ENCODE results near the gene IL5RA.

Gene IL5RA

DNA sequence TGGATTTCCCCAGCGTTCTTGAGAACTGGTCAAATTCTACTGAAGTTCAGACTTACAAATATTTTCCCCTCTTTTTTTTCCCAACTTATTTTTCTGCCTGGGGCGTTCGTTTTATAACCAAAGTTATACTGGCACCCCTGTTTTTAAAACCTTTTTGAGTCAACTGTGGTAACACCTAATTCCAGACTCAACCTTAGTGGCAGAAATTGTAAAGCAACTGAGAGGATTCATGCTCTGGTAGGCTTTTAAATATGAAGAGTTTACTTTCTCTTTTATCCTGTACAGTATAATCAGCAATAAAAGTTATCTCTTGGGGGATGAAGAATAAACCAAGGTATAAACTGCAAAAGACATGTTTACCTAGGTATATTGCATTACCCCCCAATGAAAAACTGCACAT lies 2.3 kb downstream of the IL5RA start:
- Histone ChIP-seq H3K36me3 (ENCODE audit: control insufficient read depth, insufficient read depth, low read length) (no peaks in the 10 kb centered on the region), H3K27ac (ENCODE audit: insufficient read depth, low read depth, low read length, poor library complexity, severe bottlenecking) (no peak overlapping the region), H3K27me3 (ENCODE audit: control insufficient read depth, insufficient read depth, low read length, poor library complexity, severe bottlenecking) (no peaks in the 10 kb centered on the region), H3K4me1 (ENCODE audit: control insufficient read depth, insufficient read depth, low read length) (no peaks in the 10 kb centered on the region), H3K4me3 (ENCODE audit: insufficient read depth, low read depth, low read length) (no peak overlapping the region), H3K9me3 (ENCODE audit: control insufficient read depth, low read length) (no peaks in the 10 kb centered on the region)
- 92 to 94% methylated on average over 3 of the region's 3 CpGs for WGBS, 2 experiments

DNA sequence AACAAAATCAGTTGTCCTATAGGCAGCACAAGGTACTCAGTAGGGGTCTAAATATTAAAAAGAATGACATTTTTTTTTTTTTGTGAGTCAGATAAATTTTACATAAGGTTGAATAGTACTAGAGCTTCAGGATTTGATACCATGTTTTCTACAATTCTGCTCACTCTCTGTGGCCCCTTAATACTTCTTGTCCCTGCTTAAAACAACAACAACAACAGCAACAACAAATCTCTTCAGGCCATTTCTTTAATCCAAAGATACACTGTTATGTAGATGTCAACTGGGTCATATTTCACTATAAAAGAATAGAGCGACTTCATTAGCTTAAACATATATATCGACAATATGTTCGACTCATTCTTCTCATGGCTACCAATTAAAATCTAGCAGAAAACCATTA lies 3.0 kb downstream of the IL5RA start:
- H3K9me3 ChIP-seq (ENCODE audit: control insufficient read depth, low read length) = no peaks in the 10 kb centered on the region
- no peak overlapping the region for H3K27ac ChIP-seq (ENCODE audit: insufficient read depth, low read depth, low read length, poor library complexity, severe bottlenecking)
- H3K36me3 ChIP-seq (ENCODE audit: control insufficient read depth, insufficient read depth, low read length) = no peaks in the 10 kb centered on the region
- WGBS, 2 experiments = 96% methylated on average over 3 of the region's 3 CpGs; no CpG with 5 or more reads in 1 of the 2 experiments
- H3K4me1 ChIP-seq (ENCODE audit: control insufficient read depth, insufficient read depth, low read length) = no peaks in the 10 kb centered on the region
- no peak overlapping the region for H3K4me3 ChIP-seq (ENCODE audit: insufficient read depth, low read depth, low read length)
- no peaks in the 10 kb centered on the region for H3K27me3 ChIP-seq (ENCODE audit: control insufficient read depth, insufficient read depth, low read length, poor library complexity, severe bottlenecking)

DNA sequence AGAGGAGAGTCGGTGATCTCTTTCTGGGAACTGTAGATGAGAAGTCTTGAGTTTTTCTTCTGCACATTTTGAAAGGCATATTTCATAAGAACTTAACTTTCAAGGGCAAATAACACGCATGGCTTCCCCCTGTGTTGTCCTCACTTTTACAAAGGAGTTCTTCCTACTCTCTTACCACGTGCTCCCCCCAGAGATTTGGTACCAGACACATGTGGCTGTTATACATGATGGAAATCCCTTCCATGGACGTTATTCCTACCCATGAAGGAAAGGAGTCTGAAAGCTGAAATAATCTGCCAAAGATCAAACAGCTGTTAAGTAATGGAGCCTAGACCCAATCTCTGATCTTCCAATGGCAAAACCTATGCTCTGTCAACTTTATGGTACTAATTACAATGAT lies 4.4 kb downstream of the IL5RA start:
- Histone ChIP-seq H3K9me3 (ENCODE audit: control insufficient read depth, low read length) (no peaks in the 10 kb centered on the region), H3K4me1 (ENCODE audit: control insufficient read depth, insufficient read depth, low read length) (no peaks in the 10 kb centered on the region), H3K27ac (ENCODE audit: insufficient read depth, low read depth, low read length, poor library complexity, severe bottlenecking) (no peak overlapping the region), H3K27me3 (ENCODE audit: control insufficient read depth, insufficient read depth, low read length, poor library complexity, severe bottlenecking) (no peaks in the 10 kb centered on the region), H3K4me3 (ENCODE audit: insufficient read depth, low read depth, low read length) (no peak overlapping the region), H3K36me3 (ENCODE audit: control insufficient read depth, insufficient read depth, low read length) (no peaks in the 10 kb centered on the region)
- WGBS, 2 experiments = 77 to 78% methylated on average over 4 of the region's 4 CpGs

DNA sequence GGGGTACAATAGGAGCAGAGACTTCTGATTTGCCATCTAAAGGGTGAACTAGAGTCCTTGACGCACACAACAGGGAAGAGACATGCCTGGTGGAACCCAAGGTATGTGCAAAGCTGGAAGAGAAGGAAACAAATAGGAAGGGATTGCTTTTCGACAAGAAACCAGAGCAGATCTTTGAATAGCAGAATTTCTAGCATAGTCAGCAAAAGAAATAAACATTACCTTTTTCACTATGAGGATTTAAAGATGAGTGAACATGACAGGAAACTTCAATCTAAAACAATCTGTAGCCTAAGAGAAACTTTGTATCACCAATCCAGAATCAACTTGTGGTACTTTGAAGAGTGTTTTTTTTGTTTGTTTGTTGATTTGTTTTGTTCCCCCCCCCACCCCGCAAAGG lies 4.9 kb downstream of the IL5RA start:
- no peak overlapping the region for H3K27ac ChIP-seq (ENCODE audit: insufficient read depth, low read depth, low read length, poor library complexity, severe bottlenecking)
- H3K4me3 ChIP-seq (ENCODE audit: insufficient read depth, low read depth, low read length) = no peak overlapping the region
- H3K4me1 ChIP-seq (ENCODE audit: control insufficient read depth, insufficient read depth, low read length) = no peaks in the 10 kb centered on the region
- WGBS, 2 experiments = 85 to 90% methylated on average over 3 of the region's 3 CpGs
- H3K27me3 ChIP-seq (ENCODE audit: control insufficient read depth, insufficient read depth, low read length, poor library complexity, severe bottlenecking) = no peaks in the 10 kb centered on the region
- H3K36me3 ChIP-seq (ENCODE audit: control insufficient read depth, insufficient read depth, low read length) = no peaks in the 10 kb centered on the region
- H3K9me3 ChIP-seq (ENCODE audit: control insufficient read depth, low read length) = no peaks in the 10 kb centered on the region

DNA sequence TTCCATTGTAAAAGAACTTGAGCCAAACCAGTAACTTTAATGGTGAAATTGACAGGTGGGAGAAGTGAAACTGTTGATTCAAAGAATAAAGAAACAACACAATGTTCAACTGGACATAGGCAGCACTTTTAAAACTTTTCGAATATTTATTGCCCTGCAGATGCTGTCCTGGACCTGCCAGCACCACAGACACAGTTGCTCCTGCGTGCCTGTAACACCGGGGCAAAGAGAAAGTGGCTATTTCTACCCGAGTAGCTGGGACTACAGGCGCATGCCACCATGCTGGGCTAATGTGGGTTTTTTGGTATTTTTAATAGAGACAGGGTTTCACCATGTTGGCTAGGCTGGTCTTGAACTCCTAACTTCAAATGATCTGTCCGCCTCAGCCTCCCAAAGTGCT lies 7.4 kb downstream of the IL5RA start:
- Histone ChIP-seq H3K4me3 (ENCODE audit: insufficient read depth, low read depth, low read length) (no peak overlapping the region), H3K9me3 (ENCODE audit: control insufficient read depth, low read length) (no peaks in the 10 kb centered on the region), H3K27ac (ENCODE audit: insufficient read depth, low read depth, low read length, poor library complexity, severe bottlenecking) (no peak overlapping the region), H3K4me1 (ENCODE audit: control insufficient read depth, insufficient read depth, low read length) (no peaks in the 10 kb centered on the region), H3K36me3 (ENCODE audit: control insufficient read depth, insufficient read depth, low read length) (no peaks in the 10 kb centered on the region), H3K27me3 (ENCODE audit: control insufficient read depth, insufficient read depth, low read length, poor library complexity, severe bottlenecking) (no peaks in the 10 kb centered on the region)
- WGBS, 2 experiments = 91 to 92% methylated on average over 6 of the region's 6 CpGs

DNA sequence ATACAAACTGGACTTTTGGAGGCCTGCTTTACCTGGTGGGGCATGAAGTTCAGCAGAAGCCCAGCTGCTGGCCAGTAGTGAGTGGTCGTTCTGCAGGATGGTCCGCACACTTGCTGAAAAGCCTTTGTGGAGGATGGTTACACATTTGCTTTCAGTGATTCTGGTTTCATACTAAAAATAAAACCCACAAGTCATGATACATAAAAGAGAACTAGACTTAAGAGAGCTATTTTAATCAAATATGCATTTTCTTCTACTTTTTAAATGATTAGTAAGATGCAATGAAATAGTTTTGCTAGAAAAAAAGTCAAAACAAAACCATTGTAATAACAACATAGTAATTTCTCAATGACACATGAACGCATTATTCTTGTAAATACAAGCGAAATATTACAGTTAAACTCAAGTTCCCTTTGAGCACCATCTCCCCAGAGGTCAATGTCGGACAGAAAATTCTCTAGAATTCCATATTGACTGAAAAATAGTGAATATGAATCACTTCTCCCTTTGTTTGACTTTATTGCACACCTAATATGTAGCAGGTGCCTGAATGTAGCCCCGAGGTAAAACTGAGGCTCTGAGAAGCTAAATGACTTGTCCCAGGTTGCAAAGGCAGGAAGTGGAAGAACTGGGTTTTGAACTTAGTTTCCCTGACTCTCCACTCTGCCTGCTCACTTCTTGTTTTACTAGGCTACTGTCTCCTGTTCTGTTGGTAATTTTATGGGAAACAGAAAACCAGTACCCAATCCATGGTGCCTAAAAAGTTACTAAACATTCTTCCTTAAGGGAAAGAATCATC lies 8.3 kb downstream of the IL5RA start:
- Histone ChIP-seq H3K27ac (ENCODE audit: insufficient read depth, low read depth, low read length, poor library complexity, severe bottlenecking) (no peak overlapping the region), H3K4me3 (ENCODE audit: insufficient read depth, low read depth, low read length) (no peak overlapping the region), H3K36me3 (ENCODE audit: control insufficient read depth, insufficient read depth, low read length) (no peaks in the 10 kb centered on the region), H3K9me3 (ENCODE audit: control insufficient read depth, low read length) (no peaks in the 10 kb centered on the region), H3K4me1 (ENCODE audit: control insufficient read depth, insufficient read depth, low read length) (no peaks in the 10 kb centered on the region), H3K27me3 (ENCODE audit: control insufficient read depth, insufficient read depth, low read length, poor library complexity, severe bottlenecking) (no peaks in the 10 kb centered on the region)
- WGBS, 2 experiments = 94 to 98% methylated on average over 5 to 6 of the region's 6 CpGs

DNA sequence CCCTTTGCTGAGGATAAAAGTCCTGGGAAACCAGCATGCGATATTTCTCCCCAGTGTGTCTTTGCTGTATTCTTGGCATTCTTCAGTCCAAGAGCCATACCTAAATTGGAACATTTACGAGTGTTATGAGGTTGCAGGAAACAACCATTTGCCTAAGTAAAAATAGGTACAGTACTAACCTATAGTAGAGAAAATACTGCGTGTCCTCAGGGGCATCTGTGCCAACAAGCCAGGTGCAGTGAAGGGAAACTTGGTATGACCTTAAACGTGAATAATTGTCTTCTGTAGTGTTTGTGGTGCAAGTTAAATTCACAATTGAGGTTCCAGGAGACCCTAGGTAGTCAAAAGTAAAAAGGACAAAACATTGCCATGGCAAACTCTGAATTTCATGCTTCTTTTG lies 12.2 kb downstream of the IL5RA start:
- Histone ChIP-seq H3K4me1 (ENCODE audit: control insufficient read depth, insufficient read depth, low read length) (no peaks in the 10 kb centered on the region), H3K9me3 (ENCODE audit: control insufficient read depth, low read length) (no peaks in the 10 kb centered on the region), H3K4me3 (ENCODE audit: insufficient read depth, low read depth, low read length) (no peak overlapping the region), H3K36me3 (ENCODE audit: control insufficient read depth, insufficient read depth, low read length) (no peaks in the 10 kb centered on the region), H3K27ac (ENCODE audit: insufficient read depth, low read depth, low read length, poor library complexity, severe bottlenecking) (no peak overlapping the region), H3K27me3 (ENCODE audit: control insufficient read depth, insufficient read depth, low read length, poor library complexity, severe bottlenecking) (no peaks in the 10 kb centered on the region)
- WGBS, 2 experiments = 86% methylated on average over 4 of the region's 4 CpGs

DNA sequence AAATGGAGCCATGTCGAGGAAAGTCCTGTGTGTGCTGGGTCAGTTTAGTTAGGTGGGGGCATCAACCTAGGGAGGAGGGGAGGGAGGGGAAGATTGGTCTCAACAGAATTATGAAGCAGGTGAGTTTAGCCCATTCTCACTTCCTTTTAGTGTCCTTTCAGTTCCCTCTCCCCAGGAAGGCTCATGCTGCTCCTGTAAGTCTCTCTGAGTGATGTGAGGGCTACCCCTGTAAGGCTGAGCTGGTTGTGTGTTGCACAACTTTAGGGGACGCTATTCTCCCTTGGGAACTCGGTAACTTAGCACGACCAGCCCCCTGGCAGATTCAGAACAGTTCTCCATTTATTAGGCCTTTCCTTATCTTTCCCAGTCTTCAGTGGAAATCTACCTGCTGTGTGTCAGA lies 21.2 kb downstream of the IL5RA start:
- Histone ChIP-seq H3K4me3 (ENCODE audit: insufficient read depth, low read depth, low read length) (no peak overlapping the region), H3K4me1 (ENCODE audit: control insufficient read depth, insufficient read depth, low read length) (no peaks in the 10 kb centered on the region), H3K27ac (ENCODE audit: insufficient read depth, low read depth, low read length, poor library complexity, severe bottlenecking) (no peak overlapping the region), H3K36me3 (ENCODE audit: control insufficient read depth, insufficient read depth, low read length) (no peaks in the 10 kb centered on the region), H3K27me3 (ENCODE audit: control insufficient read depth, insufficient read depth, low read length, poor library complexity, severe bottlenecking) (no peaks in the 10 kb centered on the region), H3K9me3 (ENCODE audit: control insufficient read depth, low read length) (no peaks in the 10 kb centered on the region)
- WGBS, 2 experiments = 89 to 97% methylated on average over 4 of the region's 4 CpGs

DNA sequence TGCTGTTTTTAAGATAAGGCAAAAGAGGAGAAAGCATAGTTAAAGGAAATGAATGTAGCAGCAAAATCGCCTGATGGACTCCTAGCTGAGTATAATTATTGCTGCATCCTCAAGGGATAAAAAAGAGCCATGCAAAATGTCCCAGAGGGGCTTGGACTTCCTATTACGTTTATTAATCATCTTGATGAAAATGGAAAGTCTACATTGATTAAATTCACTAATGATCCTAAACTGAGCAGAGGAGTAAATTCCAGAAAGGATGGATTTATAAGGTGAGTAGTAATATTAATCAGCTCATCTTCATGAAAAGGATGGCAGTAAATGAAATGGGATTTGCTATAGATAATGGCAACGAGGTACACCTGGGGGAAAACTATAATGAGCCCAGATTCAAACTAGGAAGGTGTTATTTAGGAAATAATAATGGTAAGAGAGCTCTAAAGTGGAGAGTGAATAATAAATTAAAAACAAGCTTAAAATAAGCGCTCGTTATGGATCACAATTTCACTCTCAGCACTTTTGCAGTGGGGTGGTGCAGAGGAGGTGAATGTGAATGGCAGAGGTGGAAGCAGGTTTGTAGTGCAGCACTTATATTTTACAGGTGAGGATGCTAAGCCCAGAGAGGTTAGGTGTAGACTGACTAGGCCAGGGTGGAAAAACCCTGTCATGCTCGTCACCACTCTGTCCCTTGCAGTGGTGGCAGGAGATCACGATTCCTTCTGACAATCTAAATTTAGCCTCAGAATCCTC lies 22.3 kb downstream of the IL5RA start:
- Histone ChIP-seq H3K4me1 (ENCODE audit: control insufficient read depth, insufficient read depth, low read length) (no peaks in the 10 kb centered on the region), H3K4me3 (ENCODE audit: insufficient read depth, low read depth, low read length) (no peak overlapping the region), H3K36me3 (ENCODE audit: control insufficient read depth, insufficient read depth, low read length) (no peaks in the 10 kb centered on the region), H3K9me3 (ENCODE audit: control insufficient read depth, low read length) (no peaks in the 10 kb centered on the region), H3K27me3 (ENCODE audit: control insufficient read depth, insufficient read depth, low read length, poor library complexity, severe bottlenecking) (no peaks in the 10 kb centered on the region), H3K27ac (ENCODE audit: insufficient read depth, low read depth, low read length, poor library complexity, severe bottlenecking) (no peak overlapping the region)
- 93 to 95% methylated on average over 7 of the region's 7 CpGs for WGBS, 2 experiments

DNA sequence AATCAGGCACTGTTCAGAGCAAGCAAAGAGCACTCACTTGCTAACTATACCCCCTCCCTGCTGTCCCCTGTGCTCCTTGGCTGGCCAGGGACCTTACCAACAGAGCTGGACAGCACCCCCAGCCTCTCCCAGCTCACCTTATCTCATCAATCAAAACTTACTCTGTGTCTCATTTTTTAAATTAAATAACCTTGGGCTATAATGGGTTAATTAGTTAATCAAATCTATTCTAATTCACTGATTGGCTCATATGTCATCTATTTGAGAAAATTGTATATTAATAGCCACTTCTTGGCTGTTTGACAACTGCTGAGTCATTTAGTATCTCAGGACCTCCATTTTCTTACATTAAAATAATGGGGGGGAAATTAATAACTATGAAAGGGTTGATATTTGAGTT lies 22.9 kb downstream of the IL5RA start:
- Histone ChIP-seq H3K27ac (ENCODE audit: insufficient read depth, low read depth, low read length, poor library complexity, severe bottlenecking) (no peak overlapping the region), H3K4me1 (ENCODE audit: control insufficient read depth, insufficient read depth, low read length) (no peaks in the 10 kb centered on the region)

More for the DNA sequence above, 22.9 kb downstream of the IL5RA start:
- no peak overlapping the region for H3K4me3 ChIP-seq (ENCODE audit: insufficient read depth, low read depth, low read length)
- no peaks in the 10 kb centered on the region for H3K27me3 ChIP-seq (ENCODE audit: control insufficient read depth, insufficient read depth, low read length, poor library complexity, severe bottlenecking)
- H3K9me3 ChIP-seq (ENCODE audit: control insufficient read depth, low read length) = no peaks in the 10 kb centered on the region
- H3K36me3 ChIP-seq (ENCODE audit: control insufficient read depth, insufficient read depth, low read length) = no peaks in the 10 kb centered on the region

Data from ectodermal cell (in vitro differentiated cells).